GM21381 (cell line): ENCODE results near the gene RABGAP1L.
"Not testable (repeated sequence)": the region's sequence is repeated elsewhere in the genome, so short reads cannot be mapped to it uniquely, and the experiment has no call there.

ENCODE experiments used
- ATAC-seq: cut with Tn5 transposase; IDR thresholded peaks from one replicate; pipeline ENCODE4 v1.9.1; 2021; ENCODE audit warnings: mild to moderate bottlenecking, moderate library complexity; ENCODE audit not compliant: unreplicated experiment

Gene RABGAP1L

GRCh38 chr1:174794861-174795260 is 635.5 kb downstream of the RABGAP1L start:
- no peak for ATAC-seq

- no peak for ATAC-seq
Measured at GRCh38 chr1:174795806-174796205, 636.5 kb downstream of the RABGAP1L start.

GRCh38 chr1:174797398-174797797 is 638.1 kb downstream of the RABGAP1L start:
- no peak for ATAC-seq

- no peak for ATAC-seq
Measured at GRCh38 chr1:174799136-174799479, 639.8 kb downstream of the RABGAP1L start.

- no peak for ATAC-seq
Measured at GRCh38 chr1:174800216-174800851, 641.0 kb downstream of the RABGAP1L start.

- no peak for ATAC-seq
Measured at GRCh38 chr1:174800876-174801275, 641.6 kb downstream of the RABGAP1L start.

- ATAC-seq, result no peak
Measured at GRCh38 chr1:174809755-174810280, 650.5 kb downstream of the RABGAP1L start.

- ATAC-seq, result no peak
Measured at GRCh38 chr1:174812016-174812415, 652.7 kb downstream of the RABGAP1L start.

- ATAC-seq, result no peak
Measured at GRCh38 chr1:174812656-174813055, 653.3 kb downstream of the RABGAP1L start.

GRCh38 chr1:174815036-174815435 is 655.7 kb downstream of the RABGAP1L start:
- peak; percentile 44 for ATAC-seq

GRCh38 chr1:174815474-174815908 is 656.2 kb downstream of the RABGAP1L start:
- peak; percentile 55 for ATAC-seq

GRCh38 chr1:174816621-174817020 is 657.3 kb downstream of the RABGAP1L start:
- ATAC-seq, result not testable (repeated sequence)

GRCh38 chr1:174818014-174818616 is 658.8 kb downstream of the RABGAP1L start:
- no peak for ATAC-seq

GRCh38 chr1:174818951-174819350 is 659.6 kb downstream of the RABGAP1L start:
- ATAC-seq, result no peak

GRCh38 chr1:174819596-174819995 is 660.3 kb downstream of the RABGAP1L start:
- ATAC-seq, result no peak

GRCh38 chr1:174825127-174825526 is 665.8 kb downstream of the RABGAP1L start:
- no peak for ATAC-seq

- ATAC-seq, result no peak
Measured at GRCh38 chr1:174825806-174826205, 666.5 kb downstream of the RABGAP1L start.

- ATAC-seq, result no peak
Measured at GRCh38 chr1:174828264-174828663, 668.9 kb downstream of the RABGAP1L start.

- no peak for ATAC-seq
Measured at GRCh38 chr1:174829990-174830389, 670.7 kb downstream of the RABGAP1L start.

- ATAC-seq, result no peak
Measured at GRCh38 chr1:174836543-174836942, 677.2 kb downstream of the RABGAP1L start.

GRCh38 chr1:174837386-174837785 is 678.1 kb downstream of the RABGAP1L start:
- no peak for ATAC-seq

- no peak for ATAC-seq
Measured at GRCh38 chr1:174839211-174839610, 679.9 kb downstream of the RABGAP1L start.

- no peak for ATAC-seq
Measured at GRCh38 chr1:174841747-174842146, 682.4 kb downstream of the RABGAP1L start.
